GM06990 (cell line): Measurements from ENCODE around the gene AQP5.

ENCODE experiments used
- DNase-seq: peaks from one replicate; pipeline ENCODE4 v3.0.0-alpha.2; 2011; ENCODE audit not compliant: insufficient read length; ENCODE audit errors: extremely low read depth
- H3K27me3 ChIP-seq: replicated peaks from 2 replicates; pipeline ENCODE4 v1.6.0; 2011; ENCODE audit warnings: low read length; ENCODE audit not compliant: control insufficient read depth, insufficient read depth
- H3K36me3 ChIP-seq: 2 replicates; pipeline ENCODE4 v1.5.1; 2011; ENCODE audit warnings: low read length; ENCODE audit not compliant: control insufficient read depth, insufficient read depth
- H3K4me3 ChIP-seq: replicated peaks from 2 replicates; pipeline ENCODE4 v1.5.1; 2011; ENCODE audit warnings: low read depth, mild to moderate bottlenecking, control low read depth, low read length
- TF ChIP-seq, protein P1 (sequence below): IDR thresholded peaks from 2 replicates; pipeline ENCODE4 v1.5.1; 2011; ENCODE audit warnings: low read length, control low read depth, mild to moderate bottlenecking, inconsistent platforms; ENCODE audit not compliant: insufficient read depth, poor library complexity, severe bottlenecking

Gene AQP5

DNA sequence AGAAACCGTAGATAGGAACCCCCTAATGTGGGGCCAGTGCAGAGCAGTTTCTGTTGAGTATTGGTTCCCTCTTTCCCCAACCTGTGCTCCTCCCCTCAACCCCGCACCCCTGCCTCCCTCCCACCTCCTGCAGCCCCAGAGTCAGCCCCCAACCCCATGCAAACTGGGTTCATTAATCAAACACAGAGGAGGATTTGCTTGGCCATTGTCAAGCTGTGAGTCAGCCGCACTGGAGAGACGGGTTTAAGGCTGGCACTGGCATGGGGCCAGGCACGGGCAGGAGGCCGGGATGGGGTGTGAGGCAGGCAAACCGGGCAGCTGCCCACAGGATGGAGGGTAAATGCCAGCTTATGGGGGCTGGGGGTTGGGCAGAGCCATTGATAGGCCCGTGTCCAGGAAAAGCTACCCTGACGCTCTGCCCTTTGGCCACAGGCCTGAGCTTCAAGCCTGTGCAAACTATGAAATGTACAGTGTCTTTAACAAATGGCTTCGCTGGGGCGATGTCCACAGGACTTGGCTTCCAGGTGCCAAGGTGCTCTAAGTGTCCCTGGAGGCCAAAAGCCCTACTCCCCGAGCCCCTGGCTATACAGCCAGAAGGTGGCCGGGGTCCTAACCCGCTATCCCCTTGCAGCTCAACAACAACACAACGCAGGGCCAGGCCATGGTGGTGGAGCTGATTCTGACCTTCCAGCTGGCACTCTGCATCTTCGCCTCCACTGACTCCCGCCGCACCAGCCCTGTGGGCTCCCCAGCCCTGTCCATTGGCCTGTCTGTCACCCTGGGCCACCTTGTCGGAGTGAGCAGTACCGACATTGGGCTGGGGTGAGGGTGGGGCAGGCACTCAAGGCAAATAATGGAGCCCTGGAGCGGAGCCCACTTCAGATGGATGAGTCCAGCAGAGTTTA is 1.4 kb downstream of the AQP5 start:
- TF ChIP-seq, protein P1, sequence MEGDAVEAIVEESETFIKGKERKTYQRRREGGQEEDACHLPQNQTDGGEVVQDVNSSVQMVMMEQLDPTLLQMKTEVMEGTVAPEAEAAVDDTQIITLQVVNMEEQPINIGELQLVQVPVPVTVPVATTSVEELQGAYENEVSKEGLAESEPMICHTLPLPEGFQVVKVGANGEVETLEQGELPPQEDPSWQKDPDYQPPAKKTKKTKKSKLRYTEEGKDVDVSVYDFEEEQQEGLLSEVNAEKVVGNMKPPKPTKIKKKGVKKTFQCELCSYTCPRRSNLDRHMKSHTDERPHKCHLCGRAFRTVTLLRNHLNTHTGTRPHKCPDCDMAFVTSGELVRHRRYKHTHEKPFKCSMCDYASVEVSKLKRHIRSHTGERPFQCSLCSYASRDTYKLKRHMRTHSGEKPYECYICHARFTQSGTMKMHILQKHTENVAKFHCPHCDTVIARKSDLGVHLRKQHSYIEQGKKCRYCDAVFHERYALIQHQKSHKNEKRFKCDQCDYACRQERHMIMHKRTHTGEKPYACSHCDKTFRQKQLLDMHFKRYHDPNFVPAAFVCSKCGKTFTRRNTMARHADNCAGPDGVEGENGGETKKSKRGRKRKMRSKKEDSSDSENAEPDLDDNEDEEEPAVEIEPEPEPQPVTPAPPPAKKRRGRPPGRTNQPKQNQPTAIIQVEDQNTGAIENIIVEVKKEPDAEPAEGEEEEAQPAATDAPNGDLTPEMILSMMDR: no peak
- Histone ChIP-seq H3K36me3 (no peaks in the 10 kb centered on the region), H3K4me3 (no peak overlapping the region), H3K27me3 (peaks cover 3% of the 10 kb centered on the region)
- no peak for DNase-seq

DNA sequence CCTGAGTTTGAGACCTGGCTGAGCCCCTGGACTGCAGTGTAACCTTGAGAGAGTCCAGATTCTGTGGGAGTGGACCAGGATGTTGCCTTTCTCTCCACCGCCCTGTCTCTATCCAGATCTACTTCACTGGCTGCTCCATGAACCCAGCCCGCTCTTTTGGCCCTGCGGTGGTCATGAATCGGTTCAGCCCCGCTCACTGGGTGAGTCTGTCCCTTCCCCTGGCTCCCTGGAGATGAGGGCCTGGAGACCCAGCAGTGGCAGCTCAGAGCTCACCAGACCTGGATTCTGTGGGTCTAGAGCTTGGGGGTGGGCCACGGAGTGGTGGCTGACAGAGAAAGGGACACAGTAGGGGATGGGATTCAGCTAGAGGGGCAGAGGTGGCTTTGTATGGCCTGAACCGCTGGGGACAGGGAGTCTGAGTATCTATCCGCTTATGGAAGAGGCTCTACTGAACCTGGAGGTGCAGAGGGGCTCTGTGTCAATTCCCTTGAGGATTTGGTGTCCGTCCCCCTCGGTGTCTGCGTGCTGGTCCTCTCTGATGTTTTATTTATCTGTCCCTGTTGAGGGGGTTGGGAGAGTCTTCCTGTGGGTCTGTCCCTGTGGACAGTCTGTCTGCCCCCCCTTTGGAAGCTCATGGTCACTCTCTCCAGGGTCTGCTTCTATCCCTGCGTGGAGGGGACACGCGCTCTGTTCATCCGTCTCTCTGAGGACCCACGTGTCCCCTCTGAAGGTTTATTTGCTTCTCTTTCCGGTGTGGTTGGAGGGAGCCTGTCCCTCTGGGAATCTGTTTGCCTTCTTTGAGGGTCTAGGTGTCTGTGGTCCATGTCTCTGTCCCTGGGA is 2.5 kb downstream of the AQP5 start:
- Histone ChIP-seq H3K36me3 (no peaks in the 10 kb centered on the region), H3K27me3 (peaks cover 3% of the 10 kb centered on the region), H3K4me3 (no peak overlapping the region)
- TF ChIP-seq, protein P1: no peak
- DNase-seq: no peak

DNA sequence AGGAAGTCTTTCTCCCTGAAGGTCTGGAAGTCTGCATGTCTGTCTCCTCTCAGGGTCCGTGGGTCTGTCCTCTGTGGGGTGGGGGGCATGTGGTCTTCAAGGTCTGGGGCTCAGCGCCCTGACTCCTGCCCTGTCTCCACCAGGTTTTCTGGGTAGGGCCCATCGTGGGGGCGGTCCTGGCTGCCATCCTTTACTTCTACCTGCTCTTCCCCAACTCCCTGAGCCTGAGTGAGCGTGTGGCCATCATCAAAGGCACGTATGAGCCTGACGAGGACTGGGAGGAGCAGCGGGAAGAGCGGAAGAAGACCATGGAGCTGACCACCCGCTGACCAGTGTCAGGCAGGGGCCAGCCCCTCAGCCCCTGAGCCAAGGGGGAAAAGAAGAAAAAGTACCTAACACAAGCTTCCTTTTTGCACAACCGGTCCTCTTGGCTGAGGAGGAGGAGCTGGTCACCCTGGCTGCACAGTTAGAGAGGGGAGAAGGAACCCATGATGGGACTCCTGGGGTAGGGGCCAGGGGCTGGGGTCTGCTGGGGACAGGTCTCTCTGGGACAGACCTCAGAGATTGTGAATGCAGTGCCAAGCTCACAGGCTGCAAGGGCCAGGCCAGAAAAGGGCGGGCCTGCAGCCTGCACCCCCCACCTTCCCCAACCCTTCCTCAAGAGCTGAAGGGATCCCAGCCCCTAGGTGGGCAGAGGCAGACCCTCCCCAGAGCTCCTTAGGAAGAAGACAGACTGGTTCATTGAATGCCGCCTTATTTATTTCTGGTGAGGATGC is 3.4 kb downstream of the AQP5 start:
- DNase-seq: no peak
- peaks cover 3% of the 10 kb centered on the region for H3K27me3 ChIP-seq
- TF ChIP-seq, protein P1: no peak
- H3K36me3 ChIP-seq: no peaks in the 10 kb centered on the region
- no peak overlapping the region for H3K4me3 ChIP-seq

DNA sequence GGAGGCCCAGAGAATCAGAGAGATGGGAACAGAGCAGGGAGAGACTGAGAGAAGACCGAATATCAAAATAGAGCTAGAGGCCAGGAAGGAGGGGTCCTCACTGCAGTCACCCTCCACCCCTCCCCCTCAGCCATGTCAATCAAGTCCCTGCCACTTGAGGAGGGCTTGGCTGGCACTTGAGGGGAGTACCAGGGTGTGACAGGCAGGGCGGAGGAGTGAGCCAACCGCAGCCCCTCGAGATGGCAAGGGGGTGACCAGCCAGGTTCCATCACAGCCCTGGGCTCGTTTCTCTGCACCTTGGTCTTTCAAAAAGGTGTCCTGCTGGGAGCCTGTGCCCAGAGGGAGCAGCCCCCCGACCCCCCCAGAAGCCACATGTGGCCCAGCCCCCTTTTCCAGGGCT is 4.2 kb downstream of the AQP5 start:
- Histone ChIP-seq H3K4me3 (no peak overlapping the region), H3K27me3 (peaks cover 2% of the 10 kb centered on the region), H3K36me3 (no peaks in the 10 kb centered on the region)
- no peak for DNase-seq
- TF ChIP-seq, protein P1: no peak

DNA sequence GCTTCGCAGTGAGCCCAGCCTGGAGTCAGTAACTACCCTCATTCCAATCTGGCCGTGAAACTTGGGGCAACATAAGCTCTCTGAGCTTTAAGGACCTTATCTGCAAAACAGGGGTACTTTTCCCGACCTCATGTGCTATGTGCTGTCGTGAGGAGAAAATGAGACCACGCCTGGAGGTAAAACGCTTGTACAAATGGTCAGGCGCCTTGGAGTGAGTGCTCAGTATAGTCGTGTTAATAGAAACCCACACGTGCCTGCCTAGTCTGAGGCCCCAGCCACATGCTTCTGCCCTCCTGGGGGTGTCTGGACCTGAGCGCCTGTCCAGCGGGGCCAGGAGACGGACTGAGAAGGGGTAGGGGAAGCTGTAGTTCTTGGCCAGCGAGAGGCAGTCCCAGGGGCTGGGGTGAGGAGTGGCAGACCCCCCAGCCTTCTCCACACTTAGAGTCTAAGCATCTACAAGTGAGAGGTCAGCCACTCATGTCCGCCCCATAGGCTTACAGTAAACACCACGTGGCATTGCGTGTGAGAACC is 4.9 kb downstream of the AQP5 start:
- peaks cover 1% of the 10 kb centered on the region for H3K27me3 ChIP-seq
- H3K36me3 ChIP-seq: no peaks in the 10 kb centered on the region

More for the DNA sequence above, 4.9 kb downstream of the AQP5 start:
- H3K4me3 ChIP-seq: no peak overlapping the region
- DNase-seq: no peak
- TF ChIP-seq, protein P1: no peak
